HCT116 (cell line): ENCODE measurements around the gene RBM42. TPM values are rescaled to one million over a fixed set of nuclear protein-coding genes. Genes with fewer than 3 reads are reported as not detected.

ENCODE experiments used
- ATAC-seq: fragments of 200-7000 bp; cut with Tn5 transposase; 2 replicates; pipeline ENCODE4 v1.9.1; 2020; ENCODE audit warnings: mild to moderate bottlenecking, moderate library complexity
- BruUV-seq: library from RNA; stranded (reverse); fragments of 400-500 nt; replicated peaks from 2 replicates; lab custom pipeline; 2021; lab: Mats Ljungman, UMichigan
- CTCF ChIA-PET: fragments of 300-600 bp; sonication (Branson Sonifier 250); formaldehyde crosslinking; loops from one replicate; lab custom pipeline; 2021; ENCODE audit warnings: antibody characterized with exemption; lab: Charles Lee
- POLR2A ChIA-PET: fragments of 300-600, 350-600 bp; sonication (Branson Sonifier 250); formaldehyde crosslinking; loops from one replicate; lab custom pipeline; 2021; ENCODE audit warnings: antibody characterized with exemption; lab: Charles Lee
- RAD21 ChIA-PET, 2 experiments: fragments of 300-600 bp; sonication (Branson Sonifier 250); formaldehyde crosslinking; loops; one replicate each; lab custom pipeline; 2023; ENCODE audit warnings: low total read pairs in 2 of 2; ENCODE audit not compliant: uncharacterized antibody in 2 of 2, unreplicated experiment in 2 of 2, low non-redundant PET in 1 of 2; lab: Charles Lee
- DNase-seq: peaks from one replicate; pipeline ENCODE4 v3.0.0-alpha.2; 2010; ENCODE audit warnings: low read depth, low spot score
- H2AFZ ChIP-seq: fragments of 200-600 bp; shearing (Covaris generic), sonication (generic); 2 replicates; pipeline ENCODE4 v1.6.1; 2017; ENCODE audit warnings: low read depth, mixed run types, mixed read lengths, antibody characterized with exemption, low read length; ENCODE audit not compliant: poor library complexity, severe bottlenecking
- H3K27ac ChIP-seq: 2 replicates; pipeline ENCODE4 v1.5.1; 2012; ENCODE audit warnings: low read depth, low read length
- H3K27me3 ChIP-seq: fragments of 200-600 bp; sonication (generic); 2 replicates; pipeline ENCODE4 v1.6.1; 2016; ENCODE audit warnings: mixed run types, low read length, mixed read lengths; ENCODE audit not compliant: insufficient read depth
- H3K36me3 ChIP-seq, 2 experiments: fragments of 200-500 bp in 1 of 2; fragments of 200-600 bp in 1 of 2; sonication (Bioruptor generic) in 1 of 2; sonication (generic) in 1 of 2; 2 replicates each; pipeline versions ENCODE4 v1.5.1 to v1.6.1; 2014 to 2016; ENCODE audit warnings: low read length in 2 of 2, inconsistent platforms in 1 of 2, mixed read lengths in 1 of 2, mixed run types in 1 of 2; ENCODE audit not compliant: insufficient read depth in 2 of 2, control insufficient read depth in 1 of 2
- H3K4me1 ChIP-seq, 2 experiments: fragments of 200-600 bp in 1 of 2; sonication (generic) in 1 of 2; 2 replicates each; pipeline versions ENCODE4 v1.5.1 to v1.6.1; 2012 to 2017; ENCODE audit warnings: low read length in 2 of 2, inconsistent platforms in 1 of 2, mild to moderate bottlenecking in 1 of 2, mixed read lengths in 1 of 2, mixed run types in 1 of 2, moderate library complexity in 1 of 2; ENCODE audit not compliant: insufficient read depth in 2 of 2, control insufficient read depth in 1 of 2
- H3K4me2 ChIP-seq: fragments of 200-600 bp; sonication (generic); 2 replicates; pipeline ENCODE4 v1.6.1; 2017; ENCODE audit warnings: mixed run types, low read length, mixed read lengths
- H3K4me3 ChIP-seq, 2 experiments: fragments of 200-600 bp in 1 of 2; sonication (generic) in 1 of 2; replicated peaks in 1 of 2; 2 replicates each; pipeline ENCODE4 v1.5.1; 2011 to 2016; ENCODE audit warnings: low read length in 2 of 2, control low read depth in 1 of 2, low read depth in 1 of 2, mild to moderate bottlenecking in 1 of 2, mixed read lengths in 1 of 2, mixed run types in 1 of 2
- H3K79me2 ChIP-seq: fragments of 200-600 bp; sonication (generic); 2 replicates; pipeline ENCODE4 v1.6.1; 2017; ENCODE audit warnings: mild to moderate bottlenecking, mixed run types, low read length, moderate library complexity, mixed read lengths; ENCODE audit not compliant: insufficient read depth
- H3K9ac ChIP-seq: fragments of 200-600 bp; sonication (generic); 2 replicates; pipeline ENCODE4 v1.6.1; 2016; ENCODE audit warnings: low read length, mixed read lengths
- H3K9me2 ChIP-seq: fragments of 200-600 bp; sonication (generic), shearing (Covaris generic); 2 replicates; pipeline ENCODE4 v1.6.1; 2017; ENCODE audit warnings: mixed run types, mild to moderate bottlenecking, moderate library complexity; ENCODE audit not compliant: insufficient read depth
- H3K9me3 ChIP-seq, 2 experiments: fragments of 200-500 bp in 1 of 2; fragments of 200-600 bp in 1 of 2; sonication (Bioruptor generic) in 1 of 2; sonication (generic) in 1 of 2; 2 replicates each; pipeline ENCODE4 v1.6.1; 2014 to 2017; ENCODE audit warnings: low read length in 2 of 2, mixed read lengths in 2 of 2, inconsistent platforms in 1 of 2, low read depth in 1 of 2, mild to moderate bottlenecking in 1 of 2, mixed run types in 1 of 2, moderate library complexity in 1 of 2; ENCODE audit not compliant: control insufficient read depth in 1 of 2, insufficient read depth in 1 of 2
- H4K20me1 ChIP-seq: fragments of 200-600 bp; sonication (generic), shearing (Covaris generic); 2 replicates; pipeline ENCODE4 v1.6.1; 2017; ENCODE audit warnings: mixed run types, mild to moderate bottlenecking, moderate library complexity; ENCODE audit not compliant: insufficient read depth
- CBX3 ChIP-seq: IDR thresholded peaks from 2 replicates; pipeline ENCODE4 v1.6.1; 2012; ENCODE audit warnings: low read depth
- CEBPB ChIP-seq: IDR thresholded peaks from 2 replicates; pipeline ENCODE4 v1.6.1; 2012; ENCODE audit warnings: low read depth
- EGR1 ChIP-seq: IDR thresholded peaks from 2 replicates; pipeline ENCODE4 v1.6.1; 2012; ENCODE audit warnings: low read depth
- EZH2phosphoT487 ChIP-seq: fragments of 200-600 bp; IDR thresholded peaks from 2 replicates; pipeline ENCODE4 v1.6.1; 2018; ENCODE audit warnings: antibody characterized with exemption, borderline replicate concordance
- SIN3A ChIP-seq: IDR thresholded peaks from 2 replicates; pipeline ENCODE4 v1.6.1; 2012; ENCODE audit warnings: low read depth
- TCF7L2 ChIP-seq: IDR thresholded peaks from 2 replicates; pipeline ENCODE4 v1.7.0; 2011; ENCODE audit warnings: borderline replicate concordance, inconsistent platforms; ENCODE audit not compliant: insufficient read depth, insufficient read length; ENCODE audit errors: extremely low read depth
- YY1 ChIP-seq: IDR thresholded peaks from 2 replicates; pipeline ENCODE4 v1.6.1; 2011; ENCODE audit warnings: low read length, low read depth, moderate library complexity, mild to moderate bottlenecking; ENCODE audit not compliant: insufficient replicate concordance; ENCODE audit errors: extremely low read depth
- ZFX ChIP-seq: fragments of 450-650 bp; IDR thresholded peaks from 2 replicates; pipeline ENCODE4 v1.6.1; 2017
- intact Hi-C: fragments of 100-400 bp; cut with micrococcal nuclease; formaldehyde crosslinking; loops from 2 replicates; pipeline ENCODE4 v1.10.0; 2022
- total RNA-seq: library from RNA; stranded (reverse); gene quantifications from one replicate; pipeline ENCODE4 v1.2.1, GENCODE V29; 2021; ENCODE audit not compliant: unreplicated experiment
- TF ChIP-seq, protein P1 (sequence below): IDR thresholded peaks from 2 replicates; pipeline ENCODE4 v1.6.1; 2012
- TF ChIP-seq, protein P2 (sequence below), 3 experiments: fragments of 200-600 bp in 1 of 3; sonication (generic) in 1 of 3; IDR thresholded peaks in 2 of 3; conservative IDR thresholded peaks in 1 of 3; 2 replicates each; pipeline ENCODE4 v1.5.1; 2012 to 2017; ENCODE audit warnings: low read depth in 2 of 3, low read length in 2 of 3, antibody characterized with exemption in 1 of 3, borderline replicate concordance in 1 of 3, control low read depth in 1 of 3, mild to moderate bottlenecking in 1 of 3, mixed read lengths in 1 of 3, mixed run types in 1 of 3, moderate library complexity in 1 of 3; ENCODE audit not compliant: insufficient read depth in 1 of 3

RBM42 gene
- total RNA-seq, 1 experiment from 2014 or later: 87.2 TPM

DNA sequence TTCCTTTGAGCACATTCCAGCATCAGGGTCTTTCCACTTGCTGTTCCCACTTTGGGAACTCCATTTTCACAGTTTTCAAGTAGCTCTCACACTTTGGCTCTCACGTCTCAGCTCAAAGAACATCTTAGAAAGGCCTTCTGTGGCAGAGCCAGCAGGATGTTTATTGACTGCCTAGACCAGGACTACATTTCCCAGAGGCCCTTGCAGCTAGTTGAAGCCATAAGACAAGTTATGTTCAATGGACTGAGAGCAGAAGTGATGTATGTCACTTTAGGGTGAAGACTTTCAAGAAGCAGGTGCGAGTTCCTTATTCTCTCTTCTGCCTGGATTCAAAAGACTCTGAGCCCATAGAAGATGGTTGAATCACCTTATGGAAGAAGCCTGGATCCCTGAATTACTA lies 20.6 kb upstream of the RBM42 start:
- Histone ChIP-seq H3K9me2 (no peaks in the 10 kb centered on the region), H3K4me2 (no peak overlapping the region)
- TF ChIP-seq ZFX (no peak), CEBPB (no peak), EGR1 (no peak)
- TF ChIP-seq, protein P1, sequence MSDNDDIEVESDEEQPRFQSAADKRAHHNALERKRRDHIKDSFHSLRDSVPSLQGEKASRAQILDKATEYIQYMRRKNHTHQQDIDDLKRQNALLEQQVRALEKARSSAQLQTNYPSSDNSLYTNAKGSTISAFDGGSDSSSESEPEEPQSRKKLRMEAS: no peak
- TF ChIP-seq, protein P2, sequence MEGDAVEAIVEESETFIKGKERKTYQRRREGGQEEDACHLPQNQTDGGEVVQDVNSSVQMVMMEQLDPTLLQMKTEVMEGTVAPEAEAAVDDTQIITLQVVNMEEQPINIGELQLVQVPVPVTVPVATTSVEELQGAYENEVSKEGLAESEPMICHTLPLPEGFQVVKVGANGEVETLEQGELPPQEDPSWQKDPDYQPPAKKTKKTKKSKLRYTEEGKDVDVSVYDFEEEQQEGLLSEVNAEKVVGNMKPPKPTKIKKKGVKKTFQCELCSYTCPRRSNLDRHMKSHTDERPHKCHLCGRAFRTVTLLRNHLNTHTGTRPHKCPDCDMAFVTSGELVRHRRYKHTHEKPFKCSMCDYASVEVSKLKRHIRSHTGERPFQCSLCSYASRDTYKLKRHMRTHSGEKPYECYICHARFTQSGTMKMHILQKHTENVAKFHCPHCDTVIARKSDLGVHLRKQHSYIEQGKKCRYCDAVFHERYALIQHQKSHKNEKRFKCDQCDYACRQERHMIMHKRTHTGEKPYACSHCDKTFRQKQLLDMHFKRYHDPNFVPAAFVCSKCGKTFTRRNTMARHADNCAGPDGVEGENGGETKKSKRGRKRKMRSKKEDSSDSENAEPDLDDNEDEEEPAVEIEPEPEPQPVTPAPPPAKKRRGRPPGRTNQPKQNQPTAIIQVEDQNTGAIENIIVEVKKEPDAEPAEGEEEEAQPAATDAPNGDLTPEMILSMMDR (IDR thresholded peaks at IDR 0.05 in 2 of 3, conservative IDR thresholded peaks at IDR 0.05 in 1 of 3; ENCODE audit: borderline replicate concordance in 1 of 3, insufficient read depth in 1 of 3, low read depth in 2 of 3, low read length in 2 of 3): no peak
- TF ChIP-seq, all 23 proteins: peak for 0
- ChIA-PET RAD21 (no interaction called here), POLR2A (interaction anchor here (0.6 kb wide), 1 partner anchor 98 kb away, joined by 3 read pairs; no protein-coding TSS in a partner anchor), CTCF (no interaction called here)
- DNase-seq (no peak), ATAC-seq (no peak)
- peaks cover 0 to 3% of the 10 kb centered on the region in 2 experiments; a peak in 1 of 4 replicates for H3K9me3 ChIP-seq
- peaks cover 8 to 20% of the 10 kb centered on the region in 2 experiments for H3K4me1 ChIP-seq
- H3K4me3 ChIP-seq: no peak overlapping the region
- peaks cover 5% of the 10 kb centered on the region; the same call in 1 of the 2 replicates for H3K79me2 ChIP-seq
- no peaks in the 10 kb centered on the region for H4K20me1 ChIP-seq
- H3K36me3 ChIP-seq: no peaks in the 10 kb centered on the region
- intact Hi-C loops: no loop called here
- H3K9ac ChIP-seq: no peak overlapping the region
- no peaks in the 10 kb centered on the region for H3K27me3 ChIP-seq
- BruUV-seq: no TSS peak
- no peak overlapping the region for H3K27ac ChIP-seq
- no peak overlapping the region for H2AFZ ChIP-seq

DNA sequence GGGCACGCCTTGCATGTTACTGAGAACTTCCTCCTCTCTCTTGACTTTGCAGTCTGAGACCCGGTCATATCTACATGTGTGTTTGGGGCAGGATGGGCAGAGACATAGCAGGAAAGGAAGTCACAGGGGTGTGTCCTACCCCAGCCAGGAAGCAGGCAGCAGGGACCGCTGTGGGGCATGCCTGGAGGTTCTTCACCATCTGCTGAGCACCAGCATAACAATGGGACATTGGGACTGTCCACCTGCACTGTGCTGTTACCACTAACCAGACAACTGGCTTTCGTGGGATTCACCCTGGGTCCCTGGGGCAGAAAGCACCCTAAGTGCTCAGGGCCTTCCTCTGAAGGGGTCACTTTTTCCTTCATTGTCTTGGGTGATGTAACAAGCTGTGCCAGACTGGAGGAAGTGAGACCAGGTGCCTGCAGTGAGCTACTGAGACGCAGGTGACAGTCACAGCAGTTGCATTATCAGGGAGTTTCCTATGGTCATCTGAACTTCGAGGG lies 18.9 kb upstream of the RBM42 start:
- CTCF ChIA-PET: no interaction called here
- no TSS peak for BruUV-seq

More for the DNA sequence above, 18.9 kb upstream of the RBM42 start:
- intact Hi-C loops: no loop called here
- RAD21 ChIA-PET: no interaction called here
- Histone ChIP-seq H3K9me3 (peaks cover 0 to 3% of the 10 kb centered on the region in 2 experiments; a peak in 1 of 4 replicates), H3K79me2 (peaks cover 5% of the 10 kb centered on the region; the same call in 1 of the 2 replicates), H3K36me3 (no peaks in the 10 kb centered on the region; a peak in 1 of 4 replicates), H3K9ac (no peak overlapping the region), H3K4me2 (no peak overlapping the region), H4K20me1 (no peaks in the 10 kb centered on the region), H3K9me2 (no peaks in the 10 kb centered on the region), H3K4me1 (peaks cover 12 to 23% of the 10 kb centered on the region in 2 experiments), H3K27ac (no peak overlapping the region), H3K4me3 (no peak overlapping the region), H2AFZ (no peak overlapping the region)
- ATAC-seq: no peak
- TF ChIP-seq EGR1 (no peak), SIN3A (no peak), TCF7L2 (no peak), YY1 (no peak), EZH2phosphoT487 (no peak), CBX3 (no peak)
- TF ChIP-seq, protein P1: no peak
- TF ChIP-seq, all 23 proteins: peak for 0
- no peaks in the 10 kb centered on the region for H3K27me3 ChIP-seq
- DNase-seq: no peak
- POLR2A ChIA-PET: no interaction called here
